Activated T-cell treated with anti-CD3 and anti-CD28 coated beads, Interleukin-2, amount 50 U/mL, for 72 hours (primary cell): ENCODE measurements around the gene AKAP6. TPM values are rescaled to one million over a fixed set of nuclear protein-coding genes. Genes with fewer than 3 reads are reported as not detected.

Source experiments
- ATAC-seq, 2 donors: fragments of 150-1000 bp; cut with Tn5 transposase; replicated peaks in 1 of 2; 2 replicates each; pipeline ENCODE4 v1.10.0; 2021; ENCODE audit warnings: moderate library complexity in 2 of 2, mild to moderate bottlenecking in 1 of 2
- DNase-seq, 2 donors: peaks; one replicate each; pipeline ENCODE4 v3.0.0; 2021 to 2022; ENCODE audit warnings: mixed read lengths in 1 of 2
- H3K27ac Mint-ChIP-seq: one replicate; pipeline ENCODE4 v1.8.0; 2022; ENCODE audit warnings: mild to moderate bottlenecking, moderate library complexity, mixed read lengths
- H3K27me3 Mint-ChIP-seq: one replicate; pipeline ENCODE4 v1.8.0; 2022; ENCODE audit warnings: low read depth, mixed read lengths
- H3K36me3 Mint-ChIP-seq, 2 donors: one replicate each; pipeline ENCODE4 v1.8.0; 2022; ENCODE audit warnings: mixed read lengths in 2 of 2, mild to moderate bottlenecking in 1 of 2; ENCODE audit not compliant: insufficient read depth in 2 of 2
- H3K4me1 Mint-ChIP-seq: one replicate; pipeline ENCODE4 v1.8.0; 2022; ENCODE audit warnings: low read depth, mixed read lengths
- H3K4me3 Mint-ChIP-seq, 2 donors: one replicate each; pipeline ENCODE4 v1.8.0; 2022; ENCODE audit warnings: mild to moderate bottlenecking in 2 of 2, mixed read lengths in 2 of 2, moderate library complexity in 2 of 2
- H3K9me3 Mint-ChIP-seq, 2 donors: one replicate each; pipeline ENCODE4 v1.8.0; 2022; ENCODE audit warnings: mixed read lengths in 2 of 2
- total RNA-seq, 2 donors: library from RNA; stranded (reverse); gene quantifications; one replicate each; pipeline ENCODE4 v1.2.3, GENCODE V29; 2022

The AKAP6 gene
- total RNA-seq = 1 to 10 TPM; 3.6 to 3.9 TPM

GRCh38 chr14:32329146-32329545 lies at the start of gene AKAP6:
AKAP6 (plus strand) TSS chr14:32329298; CDS start chr14:32433494, 104,196 bp downstream.
- DNase-seq = no peak
- ATAC-seq = no peak
- H3K27me3 Mint-ChIP-seq = no peaks in the 10 kb centered on the region
- H3K4me1 Mint-ChIP-seq = peaks cover 11% of the 10 kb centered on the region
- H3K4me3 Mint-ChIP-seq = no peak within 1 kb of the TSS
- H3K36me3 Mint-ChIP-seq = no peaks in the 10 kb centered on the region
- no peak within 1 kb of the TSS for H3K27ac Mint-ChIP-seq
- H3K9me3 Mint-ChIP-seq = peaks cover 0 to under 1% of the 10 kb centered on the region in 2 donors

- ATAC-seq (no peak), DNase-seq (no peak)
- Mint-ChIP-seq H3K4me1 (no peaks in the 10 kb centered on the region), H3K27me3 (no peaks in the 10 kb centered on the region), H3K27ac (no peak overlapping the region), H3K4me3 (no peak overlapping the region), H3K36me3 (peaks cover 5 to 20% of the 10 kb centered on the region in 2 donors), H3K9me3 (peaks cover 6 to 13% of the 10 kb centered on the region in 2 donors)
Observed at GRCh38 chr14:32286602-32287001, 42.5 kb upstream of the AKAP6 start.

GRCh38 chr14:32296366-32296765 lies 32.7 kb upstream of the AKAP6 start:
- Mint-ChIP-seq H3K27me3 (no peaks in the 10 kb centered on the region), H3K4me1 (no peaks in the 10 kb centered on the region), H3K9me3 (peaks cover 0 to 2% of the 10 kb centered on the region in 2 donors), H3K4me3 (no peak overlapping the region), H3K36me3 (peaks cover 0 to 5% of the 10 kb centered on the region in 2 donors), H3K27ac (no peak overlapping the region)
- ATAC-seq = no peak
- no peak for DNase-seq

- no peak overlapping the region for H3K4me3 Mint-ChIP-seq
- H3K27me3 Mint-ChIP-seq = no peaks in the 10 kb centered on the region
- no peaks in the 10 kb centered on the region for H3K9me3 Mint-ChIP-seq
Observed at GRCh38 chr14:32298346-32298745, 30.8 kb upstream of the AKAP6 start.

GRCh38 chr14:32300136-32300535 lies 29.0 kb upstream of the AKAP6 start:
- ATAC-seq (no peak), DNase-seq (no peak)
- no peaks in the 10 kb centered on the region for H3K36me3 Mint-ChIP-seq
- no peaks in the 10 kb centered on the region for H3K4me1 Mint-ChIP-seq
- H3K9me3 Mint-ChIP-seq = no peaks in the 10 kb centered on the region
- no peak overlapping the region for H3K4me3 Mint-ChIP-seq
- no peaks in the 10 kb centered on the region for H3K27me3 Mint-ChIP-seq
- no peak overlapping the region for H3K27ac Mint-ChIP-seq

More at GRCh38 chr14:32298346-32298745, 30.8 kb upstream of the AKAP6 start:
- Mint-ChIP-seq H3K4me1 (no peaks in the 10 kb centered on the region), H3K36me3 (no peaks in the 10 kb centered on the region), H3K27ac (no peak overlapping the region)
- DNase-seq (no peak), ATAC-seq (no peak)

GRCh38 chr14:32303865-32304264 lies 25.2 kb upstream of the AKAP6 start:
- Mint-ChIP-seq H3K27ac (no peak overlapping the region), H3K4me3 (no peak overlapping the region), H3K36me3 (no peaks in the 10 kb centered on the region), H3K27me3 (no peaks in the 10 kb centered on the region), H3K9me3 (no peaks in the 10 kb centered on the region), H3K4me1 (no peaks in the 10 kb centered on the region)
- ATAC-seq (no peak), DNase-seq (no peak)

- no peaks in the 10 kb centered on the region for H3K4me1 Mint-ChIP-seq
- no peaks in the 10 kb centered on the region for H3K36me3 Mint-ChIP-seq
- no peaks in the 10 kb centered on the region for H3K27me3 Mint-ChIP-seq
- DNase-seq = no peak
- peaks cover 0 to 1% of the 10 kb centered on the region in 2 donors for H3K9me3 Mint-ChIP-seq
- ATAC-seq = no peak
- no peak overlapping the region for H3K4me3 Mint-ChIP-seq
- H3K27ac Mint-ChIP-seq = no peak overlapping the region
Observed at GRCh38 chr14:32304296-32304695, 24.8 kb upstream of the AKAP6 start.

GRCh38 chr14:32306549-32306948 lies 22.5 kb upstream of the AKAP6 start:
- ATAC-seq (no peak), DNase-seq (no peak)
- H3K4me3 Mint-ChIP-seq = no peak overlapping the region
- H3K36me3 Mint-ChIP-seq = no peaks in the 10 kb centered on the region
- H3K4me1 Mint-ChIP-seq = no peaks in the 10 kb centered on the region
- H3K27me3 Mint-ChIP-seq = no peaks in the 10 kb centered on the region
- peaks cover 0 to 1% of the 10 kb centered on the region in 2 donors for H3K9me3 Mint-ChIP-seq
- H3K27ac Mint-ChIP-seq = no peak overlapping the region

- Mint-ChIP-seq H3K27me3 (no peaks in the 10 kb centered on the region), H3K9me3 (peaks cover 0 to 1% of the 10 kb centered on the region in 2 donors), H3K27ac (no peak overlapping the region), H3K36me3 (no peaks in the 10 kb centered on the region), H3K4me3 (no peak overlapping the region), H3K4me1 (no peaks in the 10 kb centered on the region)
- ATAC-seq (no peak), DNase-seq (no peak)
Observed at GRCh38 chr14:32307881-32308582, 21.1 kb upstream of the AKAP6 start.

GRCh38 chr14:32310876-32311275 lies 18.2 kb upstream of the AKAP6 start:
- no peaks in the 10 kb centered on the region for H3K36me3 Mint-ChIP-seq
- no peaks in the 10 kb centered on the region for H3K4me1 Mint-ChIP-seq
- DNase-seq = no peak
- no peaks in the 10 kb centered on the region for H3K27me3 Mint-ChIP-seq
- H3K4me3 Mint-ChIP-seq = no peak overlapping the region
- peaks cover 0 to 1% of the 10 kb centered on the region in 2 donors for H3K9me3 Mint-ChIP-seq
- H3K27ac Mint-ChIP-seq = no peak overlapping the region
- ATAC-seq = no peak

GRCh38 chr14:32311294-32312009 lies 17.6 kb upstream of the AKAP6 start:
- DNase-seq = no peak
- no peaks in the 10 kb centered on the region for H3K36me3 Mint-ChIP-seq
- ATAC-seq = no peak
- no peaks in the 10 kb centered on the region for H3K4me1 Mint-ChIP-seq
- H3K27me3 Mint-ChIP-seq = no peaks in the 10 kb centered on the region
- no peak overlapping the region for H3K4me3 Mint-ChIP-seq
- H3K9me3 Mint-ChIP-seq = peaks cover 0 to 1% of the 10 kb centered on the region in 2 donors
- no peak overlapping the region for H3K27ac Mint-ChIP-seq

GRCh38 chr14:32312010-32312331 lies 17.1 kb upstream of the AKAP6 start:
- Mint-ChIP-seq H3K4me1 (no peaks in the 10 kb centered on the region), H3K36me3 (no peaks in the 10 kb centered on the region), H3K9me3 (peaks cover 0 to 1% of the 10 kb centered on the region in 2 donors), H3K4me3 (no peak overlapping the region), H3K27me3 (no peaks in the 10 kb centered on the region), H3K27ac (no peak overlapping the region)
- ATAC-seq (no peak), DNase-seq (no peak)

- Mint-ChIP-seq H3K27me3 (no peaks in the 10 kb centered on the region), H3K27ac (no peak overlapping the region), H3K9me3 (peaks cover 0 to 1% of the 10 kb centered on the region in 2 donors), H3K4me3 (no peak overlapping the region), H3K36me3 (no peaks in the 10 kb centered on the region), H3K4me1 (no peaks in the 10 kb centered on the region)
- ATAC-seq = no peak
- no peak for DNase-seq
Observed at GRCh38 chr14:32313844-32314376, 15.2 kb upstream of the AKAP6 start.
